ENCODE data around the gene PFKFB3. TPM values are rescaled to one million over a fixed set of nuclear protein-coding genes. Genes with fewer than 3 reads are reported as not detected.
A peak's percentile ranks its signal among the peaks of the same experiment; 100 is the strongest.

The PFKFB3 gene
- total and polyA plus RNA-seq, 8 donors, result 10.0 to 28.4 (median 17.8) TPM

GRCh38 chr10:6178581-6178980 is 24.2 kb upstream of the PFKFB3 start:
- peaks cover 0 to 5% (median 0%) of the 10 kb centered on the region in 3 donors for H3K4me1 ChIP-seq
- H3K4me3 ChIP-seq, result no peak overlapping the region
- intact Hi-C loops (cut with DNase I), result no loop called here
- ATAC-seq, result no peak
- H3K27ac ChIP-seq, result no peak overlapping the region
- no peak for FAIRE-seq
- H3K9me3 ChIP-seq, result no peaks in the 10 kb centered on the region
- no peak for DNase-seq
- 58 to 60% methylated on average over 17 of the region's 17 CpGs for WGBS, 2 donors
- H3K36me3 ChIP-seq, result no peaks in the 10 kb centered on the region
- TF ChIP-seq CTCF (IDR thresholded peaks at IDR 0.05), result no peak
- no peaks in the 10 kb centered on the region for H3K27me3 ChIP-seq

- DNase-seq (no peak), FAIRE-seq (no peak), ATAC-seq (no peak)
- Histone ChIP-seq H3K27ac (no peak overlapping the region), H3K36me3 (no peaks in the 10 kb centered on the region), H3K27me3 (no peaks in the 10 kb centered on the region), H3K9me3 (no peaks in the 10 kb centered on the region), H3K4me3 (no peak overlapping the region), H3K4me1 (peaks cover 0 to 5% (median 0%) of the 10 kb centered on the region in 3 donors)
- 67 to 69% methylated on average over 8 of the region's 8 CpGs for WGBS, 2 donors
- intact Hi-C loops (cut with DNase I), result no loop called here
- TF ChIP-seq CTCF (IDR thresholded peaks at IDR 0.05), result no peak
Observed at GRCh38 chr10:6179078-6179477, 23.7 kb upstream of the PFKFB3 start.

DNA sequence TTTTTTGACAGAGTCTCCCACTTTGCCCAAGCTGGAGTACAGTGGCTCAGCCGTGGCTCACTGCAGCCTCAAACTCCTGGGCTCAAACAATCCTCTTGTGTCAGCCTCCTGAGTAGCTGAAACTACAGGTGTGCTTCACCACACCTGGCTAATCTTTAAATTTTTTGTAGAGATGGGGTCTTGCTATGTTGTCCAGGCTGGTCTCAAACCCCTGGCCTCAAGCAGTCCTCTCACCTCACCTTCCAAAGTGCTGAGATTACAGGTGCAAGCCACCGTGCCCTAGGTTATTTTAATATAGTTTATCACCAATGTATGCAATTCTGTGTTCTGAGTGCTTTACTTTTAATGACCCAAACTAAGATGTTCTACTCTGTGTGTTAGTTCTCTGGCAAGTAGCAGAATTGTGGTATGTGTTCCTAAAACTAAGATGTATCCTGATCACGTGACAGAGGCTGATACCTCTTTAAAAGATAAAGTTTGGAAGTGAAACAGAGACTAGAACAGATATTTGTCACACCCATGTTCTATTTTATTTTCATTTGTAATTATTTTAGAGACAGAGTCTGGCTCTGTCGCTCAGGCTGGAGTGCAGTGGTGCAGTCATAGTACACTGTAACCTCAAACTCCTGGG is 22.1 kb upstream of the PFKFB3 start:
- intact Hi-C loops (cut with DNase I), result no loop called here
- ATAC-seq (no peak), FAIRE-seq (no peak), DNase-seq (no peak)
- no peak for TF ChIP-seq CTCF (IDR thresholded peaks at IDR 0.05)
- Histone ChIP-seq H3K4me3 (no peak overlapping the region), H3K4me1 (peaks cover 0 to 5% (median 0%) of the 10 kb centered on the region in 3 donors), H3K36me3 (no peaks in the 10 kb centered on the region), H3K9me3 (no peaks in the 10 kb centered on the region), H3K27me3 (no peaks in the 10 kb centered on the region), H3K27ac (no peak overlapping the region)
- 83 to 90% methylated on average over 4 of the region's 4 CpGs for WGBS, 2 donors

- TF ChIP-seq CTCF (IDR thresholded peaks at IDR 0.05), result no peak
- DNase-seq (no peak), FAIRE-seq (no peak), ATAC-seq (no peak)
- 97% methylated on average over 6 of the region's 6 CpGs for WGBS, 2 donors
- Histone ChIP-seq H3K27ac (no peak overlapping the region), H3K4me1 (peaks cover 0 to 5% (median 0%) of the 10 kb centered on the region in 3 donors), H3K36me3 (no peaks in the 10 kb centered on the region), H3K9me3 (no peaks in the 10 kb centered on the region), H3K4me3 (no peak overlapping the region), H3K27me3 (no peaks in the 10 kb centered on the region)
- intact Hi-C loops (cut with DNase I), result no loop called here
Observed at GRCh38 chr10:6181249-6181648, 21.5 kb upstream of the PFKFB3 start.

DNA sequence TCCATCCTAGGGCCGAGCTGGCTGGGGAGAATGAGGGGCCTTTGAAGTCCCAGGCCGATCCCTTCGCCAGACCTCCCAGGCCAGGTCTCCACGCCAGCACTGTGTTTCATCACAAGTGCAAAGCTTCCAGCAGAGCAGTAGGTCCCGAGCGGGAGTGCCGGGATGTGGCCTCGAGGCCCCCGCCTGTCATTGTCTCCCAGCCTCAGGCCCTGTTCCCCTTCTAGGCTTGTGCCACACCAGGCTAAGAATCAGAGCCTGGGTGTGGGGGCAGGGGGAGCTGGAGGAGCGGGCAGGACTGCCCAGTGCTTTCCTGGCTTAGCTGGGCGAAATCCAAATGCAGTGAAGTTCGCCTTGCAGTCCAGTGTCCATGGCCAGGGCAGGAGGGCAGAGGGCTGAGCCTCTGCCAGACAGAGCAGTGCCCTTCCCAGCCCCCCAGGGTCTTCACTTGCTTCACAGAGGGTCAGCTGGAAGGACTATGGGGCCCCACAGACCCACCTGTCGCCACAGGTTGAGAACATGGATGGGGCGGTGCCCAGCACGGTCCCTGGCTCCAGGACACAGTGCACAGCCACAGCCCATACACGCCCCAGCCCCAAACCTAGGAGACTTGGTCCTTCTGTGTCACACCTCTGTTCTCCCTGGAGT is 20.2 kb upstream of the PFKFB3 start:
- no peak overlapping the region for H3K4me3 ChIP-seq
- no peak for DNase-seq
- ATAC-seq, result peak; percentile 28 to 63 (median 45)
- 64 to 74% methylated on average over 16 of the region's 16 CpGs for WGBS, 2 donors
- no peak for TF ChIP-seq CTCF (IDR thresholded peaks at IDR 0.05)
- H3K27ac ChIP-seq, result peak overlapping the region in 3 of 4 donors; percentile 18 to 23 (median 22)
- peaks cover 0 to 5% (median 0%) of the 10 kb centered on the region in 3 donors for H3K4me1 ChIP-seq
- H3K9me3 ChIP-seq, result no peaks in the 10 kb centered on the region
- H3K36me3 ChIP-seq, result no peaks in the 10 kb centered on the region
- intact Hi-C loops (cut with DNase I), result no loop called here
- no peaks in the 10 kb centered on the region for H3K27me3 ChIP-seq
- no peak for FAIRE-seq
